B cell (primary cell): Measurements from ENCODE around the gene ITGA3. TPM values are rescaled to one million over a fixed set of nuclear protein-coding genes. Genes with fewer than 3 reads are reported as not detected.

Experiments used
- ATAC-seq: fragments of 200-7000 bp; cut with Tn5 transposase; one replicate; pipeline ENCODE4 v1.10.0; 2021; ENCODE audit warnings: low read depth, mild to moderate bottlenecking, moderate number of reproducible peaks, moderate library complexity
- CTCF ChIA-PET: fragments of 350-600 bp; sonication (Branson Sonifier 250); formaldehyde crosslinking; loops from one replicate; lab custom pipeline; 2021; ENCODE audit warnings: antibody characterized with exemption, inconsistent platforms; lab: Charles Lee
- POLR2A ChIA-PET: fragments of 350-600 bp; sonication (Branson Sonifier 250); formaldehyde crosslinking; loops from one replicate; lab custom pipeline; 2021; ENCODE audit warnings: antibody characterized with exemption; lab: Charles Lee
- DNase-seq: peaks from one replicate; pipeline ENCODE4 v3.0.0; 2013
- H2AFZ ChIP-seq: 2 replicates; pipeline ENCODE4 v1.6.1; 2012; ENCODE audit warnings: mild to moderate bottlenecking, low read depth, low read length; ENCODE audit not compliant: insufficient read depth, poor library complexity, severe bottlenecking
- H3K27ac ChIP-seq, 2 donors: 1 replicate in 1 of 2; 2 replicates in 1 of 2; pipeline ENCODE4 v1.5.1; 2012 to 2013; ENCODE audit warnings: low read length in 2 of 2, mild to moderate bottlenecking in 2 of 2, moderate library complexity in 1 of 2
- H3K27me3 ChIP-seq, 4 experiments: fragments of 200-600 bp in 1 of 4; sonication (generic) in 1 of 4; replicated peaks in 1 of 4; 1 replicate in 2 of 4; 2 replicates in 2 of 4; pipeline versions ENCODE4 v1.6.1 to v1.7.0; 2013 to 2016; ENCODE audit warnings: low read length in 3 of 4, mild to moderate bottlenecking in 2 of 4, mixed read lengths in 1 of 4, moderate library complexity in 1 of 4; ENCODE audit not compliant: insufficient read depth in 4 of 4, control insufficient read depth in 3 of 4; ENCODE audit errors: control extremely low read depth in 1 of 4
- H3K36me3 ChIP-seq, 2 experiments: replicated peaks in 1 of 2; 1 replicate in 1 of 2; 2 replicates in 1 of 2; pipeline versions ENCODE4 v1.6.1 to v1.7.1; 2013; ENCODE audit warnings: low read length in 1 of 2; ENCODE audit not compliant: insufficient read depth in 2 of 2, control insufficient read depth in 1 of 2; ENCODE audit errors: control extremely low read depth in 1 of 2, extremely low read depth in 1 of 2
- H3K4me1 ChIP-seq, 2 donors: fragments of 200-600 bp in 1 of 2; sonication (generic) in 1 of 2; 1 replicate in 1 of 2; 2 replicates in 1 of 2; pipeline versions ENCODE4 v1.5.1 to v1.6.1; 2013 to 2017; ENCODE audit warnings: low read length in 2 of 2; ENCODE audit not compliant: control insufficient read depth in 2 of 2, insufficient read depth in 2 of 2
- H3K4me2 ChIP-seq: replicated peaks from 2 replicates; pipeline ENCODE3; 2012; ENCODE audit warnings: mild to moderate bottlenecking, low read depth, low read length; ENCODE audit not compliant: poor library complexity, severe bottlenecking
- H3K4me3 ChIP-seq, 5 experiments: fragments of 200-600 bp in 1 of 5; sonication (generic) in 1 of 5; 1 replicate in 3 of 5; 2 replicates in 2 of 5; pipeline versions ENCODE4 v1.5.1 to v1.7.0; 2011 to 2016; ENCODE audit warnings: low read length in 4 of 5, mild to moderate bottlenecking in 4 of 5, low read depth in 2 of 5, control low read depth in 1 of 5, moderate library complexity in 1 of 5; ENCODE audit not compliant: insufficient read depth in 1 of 5; ENCODE audit errors: control extremely low read depth in 1 of 5, extremely low read depth in 1 of 5
- H3K79me2 ChIP-seq: fragments of 200-600 bp; sonication (generic); one replicate; pipeline ENCODE4 v1.6.0; 2016; ENCODE audit warnings: low read length; ENCODE audit not compliant: control insufficient read depth, insufficient read depth
- H3K9ac ChIP-seq: fragments of 200-600 bp; sonication (generic); 2 replicates; pipeline ENCODE4 v1.6.1; 2017; ENCODE audit warnings: mild to moderate bottlenecking, low read length, moderate library complexity
- H3K9me3 ChIP-seq, 3 donors: one replicate each; pipeline versions ENCODE4 v1.6.1 to v1.7.1; 2013; ENCODE audit warnings: low read length in 2 of 3; ENCODE audit not compliant: control insufficient read depth in 2 of 3, insufficient read depth in 1 of 3; ENCODE audit errors: control extremely low read depth in 1 of 3
- H4K20me1 ChIP-seq: 2 replicates; pipeline ENCODE4 v1.6.0; 2012; ENCODE audit warnings: mild to moderate bottlenecking, low read length; ENCODE audit not compliant: insufficient read depth, control insufficient read depth, poor library complexity, severe bottlenecking
- H3K27ac Mint-ChIP-seq: one replicate; pipeline ENCODE4 v1.8.0; 2021; ENCODE audit warnings: mixed read lengths
- H3K27me3 Mint-ChIP-seq: one replicate; pipeline ENCODE4 v1.8.0; 2021; ENCODE audit warnings: mixed read lengths
- H3K4me1 Mint-ChIP-seq: one replicate; pipeline ENCODE4 v1.8.0; 2021; ENCODE audit warnings: mixed read lengths
- H3K4me3 Mint-ChIP-seq: one replicate; pipeline ENCODE4 v1.8.0; 2021; ENCODE audit warnings: mixed read lengths
- H3K9me3 Mint-ChIP-seq: one replicate; pipeline ENCODE4 v1.8.0; 2022; ENCODE audit warnings: mixed read lengths; ENCODE audit not compliant: insufficient read depth
- CTCF ChIP-seq: fragments of 200-600 bp; IDR thresholded peaks from one replicate; pipeline ENCODE4 v1.8.0; 2022; ENCODE audit warnings: antibody characterized with exemption, mild to moderate bottlenecking
- EZH2 ChIP-seq: IDR thresholded peaks from 2 replicates; pipeline ENCODE4 v1.6.1; 2012; ENCODE audit warnings: borderline replicate concordance, low read depth, mild to moderate bottlenecking, moderate library complexity, low read length; ENCODE audit not compliant: insufficient read depth, poor library complexity, severe bottlenecking
- WGBS: methylation state at CpG from one replicate; pipeline ENCODE4 v1.1.5; 2013; ENCODE audit warnings: missing lambda C conversion rate; ENCODE audit not compliant: insufficient coverage; 5-methylcytosine and 5-hydroxymethylcytosine counted together
- intact Hi-C: fragments of 100-400 bp; cut with micrococcal nuclease; formaldehyde crosslinking; loops from one replicate; pipeline ENCODE4 v1.10.0; 2022
- polyA plus RNA-seq: library from polyadenylated mRNA; depleted of rRNA; stranded (reverse); fragments of >200 nt; gene quantifications from 2 replicates; pipeline ENCODE4 v1.2.3, GENCODE V29; 2012
- total RNA-seq, 2 donors: library from RNA; stranded (reverse); fragments of 120-200 nt in 1 of 2; gene quantifications; 1 replicate in 1 of 2; 2 replicates in 1 of 2; pipeline versions ENCODE4 v1.2.3 to v1.2.4, GENCODE V29; 2013 to 2022

ITGA3 gene
- total and polyA plus RNA-seq, 2 donors (not counting 1 experiment from before 2014, with no cell fraction given): 11.9 to 13.3 TPM

- no peaks in the 10 kb centered on the region for H3K79me2 ChIP-seq
- H3K9me3 Mint-ChIP-seq: no peaks in the 10 kb centered on the region
- H3K9ac ChIP-seq: no peak overlapping the region
- H3K4me2 ChIP-seq: no peak overlapping the region
- TF ChIP-seq EZH2: no peak
- TF ChIP-seq CTCF: no peak
- WGBS: 91% methylated on average over 8 of the region's 10 CpGs
- intact Hi-C loops: no loop called here
- H3K4me1 Mint-ChIP-seq: peaks cover 4% of the 10 kb centered on the region
- peaks cover 20% of the 10 kb centered on the region for H3K27me3 Mint-ChIP-seq
- no peak overlapping the region for H3K4me3 Mint-ChIP-seq
- no peak overlapping the region for H2AFZ ChIP-seq
- no peak for DNase-seq
- H3K4me3 ChIP-seq: no peak overlapping the region
- CTCF ChIA-PET: no interaction called here
- no peaks in the 10 kb centered on the region for H4K20me1 ChIP-seq
- H3K4me1 ChIP-seq: peaks cover 0 to 6% of the 10 kb centered on the region in 2 donors
- ATAC-seq: no peak
- H3K27ac ChIP-seq: no peak overlapping the region
- H3K36me3 ChIP-seq: no peaks in the 10 kb centered on the region
- H3K27ac Mint-ChIP-seq: no peak overlapping the region
- H3K27me3 ChIP-seq: peaks cover 0 to 32% (median 2%) of the 10 kb centered on the region in 4 experiments
- POLR2A ChIA-PET: no interaction called here
- no peaks in the 10 kb centered on the region for H3K9me3 ChIP-seq
Measured at GRCh38 chr17:50062293-50063243, 6.7 kb downstream of the ITGA3 start.
